Gastrocnemius medialis (tissue), 4 donors: ENCODE data around the gene NETO1. TPM values are rescaled to one million over a fixed set of nuclear protein-coding genes. Genes with fewer than 3 reads are reported as not detected.

Source experiments
- ATAC-seq, 2 donors: fragments of 150-250 bp; one replicate each; pipeline ENCODE4 v1.9.1; 2016
- DNase-seq, 2 donors: peaks; one replicate each; pipeline ENCODE4 v3.0.0-alpha.2; 2019
- H3K27ac ChIP-seq, 4 donors: fragments of 200-600 bp; sonication (generic); 1 replicate in 1 of 4; 2 replicates in 3 of 4; pipeline ENCODE4 v1.5.1; 2016 to 2018; ENCODE audit warnings: mild to moderate bottlenecking in 2 of 4, moderate library complexity in 1 of 4
- H3K27me3 ChIP-seq, 3 donors: fragments of 200-600 bp; sonication (generic) in 2 of 3; 1 replicate in 1 of 3; 2 replicates in 2 of 3; pipeline versions ENCODE4 v1.5.1 to v1.6.0; 2016 to 2019; ENCODE audit warnings: mild to moderate bottlenecking in 1 of 3, moderate library complexity in 1 of 3
- H3K36me3 ChIP-seq, 2 donors: fragments of 200-600 bp; sonication (generic) in 1 of 2; one replicate each; pipeline ENCODE4 v1.5.1; 2017 to 2018
- H3K4me1 ChIP-seq, 2 donors: fragments of 200-600 bp; sonication (generic) in 1 of 2; one replicate each; pipeline ENCODE4 v1.5.1; 2016 to 2017; ENCODE audit warnings: mild to moderate bottlenecking in 2 of 2
- H3K4me3 ChIP-seq, 4 donors: fragments of 200-600 bp; sonication (generic) in 3 of 4; 1 replicate in 1 of 4; 2 replicates in 3 of 4; pipeline ENCODE4 v1.5.1; 2016 to 2019; ENCODE audit warnings: mild to moderate bottlenecking in 2 of 4
- H3K9me3 ChIP-seq, 3 donors: fragments of 200-600 bp; sonication (generic) in 2 of 3; 1 replicate in 1 of 3; 2 replicates in 2 of 3; pipeline ENCODE4 v1.5.1; 2016 to 2019
- CTCF ChIP-seq, 5 experiments: fragments of 450-650 bp in 3 of 5; fragments of 200-600 bp in 2 of 5; sonication (generic) in 2 of 5; IDR thresholded peaks in 4 of 5; conservative IDR thresholded peaks in 1 of 5; 1 replicate in 4 of 5; 2 replicates in 1 of 5; pipeline ENCODE4 v1.5.1; 2016 to 2019; ENCODE audit warnings: antibody characterized with exemption in 5 of 5, mild to moderate bottlenecking in 3 of 5, moderate library complexity in 3 of 5
- POLR2A ChIP-seq, 2 donors: fragments of 450-650 bp; IDR thresholded peaks; one replicate each; pipeline ENCODE4 v1.6.1; 2017; ENCODE audit warnings: antibody characterized with exemption in 2 of 2, mild to moderate bottlenecking in 2 of 2, moderate library complexity in 2 of 2
- in situ Hi-C, 4 donors: fragments of 200-750 bp; cut with MboI; loops; one replicate each; pipeline versions ENCODE4 v1.15.0 to v1.8.0; 2017; ENCODE audit warnings: low sequenced_read_pairs in 4 of 4
- intact Hi-C: fragments of 100-400 bp; cut with DNase I; formaldehyde crosslinking; loops from one replicate; pipeline ENCODE4 v1.15.1; 2023; ENCODE audit warnings: low total_unique reads
- total RNA-seq, 4 donors: library from RNA; depleted of rRNA; stranded (reverse); fragments of >200 nt; gene quantifications; one replicate each; pipeline versions ENCODE4 v1.1.0 to v1.2.3, GENCODE V29; 2016

Gene NETO1
- total RNA-seq, 4 donors from 2014 or later = not detected

DNA sequence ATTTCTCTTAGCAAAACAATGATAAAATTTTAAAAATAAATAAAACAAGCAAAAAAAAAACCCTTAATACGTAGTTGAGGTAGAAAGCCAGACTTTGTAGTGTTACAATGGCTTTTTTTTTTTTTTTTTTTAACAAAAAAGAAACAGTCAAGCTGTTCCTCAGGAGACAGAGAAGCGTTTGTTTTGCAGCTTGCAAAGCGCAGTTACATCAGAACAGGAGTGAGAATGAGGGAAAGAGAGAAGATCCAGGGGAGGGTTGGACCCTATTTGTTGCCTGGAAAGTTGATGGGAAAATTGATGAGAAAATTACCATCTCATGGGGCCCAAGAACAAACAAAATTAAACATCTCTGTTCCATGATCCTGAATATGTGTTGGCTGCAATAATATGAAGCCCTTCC is 146.5 kb downstream of the NETO1 start:
- H3K36me3 ChIP-seq = no peaks in the 10 kb centered on the region
- in situ Hi-C loops = no loop called here
- ATAC-seq = no peak
- no peaks in the 10 kb centered on the region for H3K9me3 ChIP-seq
- DNase-seq = no peak
- intact Hi-C loops = no loop called here
- H3K4me3 ChIP-seq = no peak overlapping the region
- H3K27ac ChIP-seq = no peak overlapping the region
- H3K4me1 ChIP-seq = no peaks in the 10 kb centered on the region
- TF ChIP-seq CTCF (IDR thresholded peaks at IDR 0.05 in 4 of 5, conservative IDR thresholded peaks at IDR 0.05 in 1 of 5) (no peak), POLR2A (IDR thresholded peaks at IDR 0.05) (no peak)
- no peaks in the 10 kb centered on the region for H3K27me3 ChIP-seq

GRCh38 chr18:72720116-72720515 is 147.7 kb downstream of the NETO1 start:
- ATAC-seq = no peak
- no peaks in the 10 kb centered on the region for H3K36me3 ChIP-seq
- H3K27me3 ChIP-seq = no peaks in the 10 kb centered on the region
- no peaks in the 10 kb centered on the region for H3K9me3 ChIP-seq
- no peak overlapping the region for H3K27ac ChIP-seq
- in situ Hi-C loops (no loop called here), intact Hi-C loops (no loop called here)
- H3K4me1 ChIP-seq = no peaks in the 10 kb centered on the region
- TF ChIP-seq POLR2A (IDR thresholded peaks at IDR 0.05) = no peak
- no peak for TF ChIP-seq CTCF (IDR thresholded peaks at IDR 0.05 in 4 of 5, conservative IDR thresholded peaks at IDR 0.05 in 1 of 5)
- DNase-seq = no peak
- no peak overlapping the region for H3K4me3 ChIP-seq

DNA sequence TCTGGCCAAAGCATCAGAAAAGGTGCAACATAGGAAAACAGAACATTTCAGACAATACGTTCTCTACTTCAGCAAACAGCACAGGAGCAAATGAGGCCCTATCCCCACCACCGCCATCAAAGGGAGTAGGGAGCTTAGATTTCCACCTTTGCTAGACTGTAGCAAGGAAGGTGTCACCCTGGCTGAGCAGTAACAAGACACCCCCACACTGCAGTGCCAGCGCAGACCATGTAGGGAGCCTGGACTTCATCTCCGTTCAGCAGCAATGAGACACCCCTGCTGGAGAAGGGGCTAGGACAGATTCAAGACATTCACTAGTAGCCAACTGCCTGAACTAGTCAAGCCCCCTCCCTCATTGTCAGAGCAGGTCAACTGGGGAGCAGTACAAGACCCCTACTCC is 163.6 kb downstream of the NETO1 start:
- H3K4me3 ChIP-seq = no peak overlapping the region
- TF ChIP-seq CTCF (IDR thresholded peaks at IDR 0.05 in 4 of 5, conservative IDR thresholded peaks at IDR 0.05 in 1 of 5) = no peak
- TF ChIP-seq POLR2A (IDR thresholded peaks at IDR 0.05) = no peak
- H3K4me1 ChIP-seq = no peaks in the 10 kb centered on the region
- intact Hi-C loops (no loop called here), in situ Hi-C loops (no loop called here)
- no peaks in the 10 kb centered on the region for H3K36me3 ChIP-seq
- H3K27me3 ChIP-seq = no peaks in the 10 kb centered on the region
- ATAC-seq (no peak), DNase-seq (no peak)
- H3K27ac ChIP-seq = no peak overlapping the region
- no peaks in the 10 kb centered on the region for H3K9me3 ChIP-seq

DNA sequence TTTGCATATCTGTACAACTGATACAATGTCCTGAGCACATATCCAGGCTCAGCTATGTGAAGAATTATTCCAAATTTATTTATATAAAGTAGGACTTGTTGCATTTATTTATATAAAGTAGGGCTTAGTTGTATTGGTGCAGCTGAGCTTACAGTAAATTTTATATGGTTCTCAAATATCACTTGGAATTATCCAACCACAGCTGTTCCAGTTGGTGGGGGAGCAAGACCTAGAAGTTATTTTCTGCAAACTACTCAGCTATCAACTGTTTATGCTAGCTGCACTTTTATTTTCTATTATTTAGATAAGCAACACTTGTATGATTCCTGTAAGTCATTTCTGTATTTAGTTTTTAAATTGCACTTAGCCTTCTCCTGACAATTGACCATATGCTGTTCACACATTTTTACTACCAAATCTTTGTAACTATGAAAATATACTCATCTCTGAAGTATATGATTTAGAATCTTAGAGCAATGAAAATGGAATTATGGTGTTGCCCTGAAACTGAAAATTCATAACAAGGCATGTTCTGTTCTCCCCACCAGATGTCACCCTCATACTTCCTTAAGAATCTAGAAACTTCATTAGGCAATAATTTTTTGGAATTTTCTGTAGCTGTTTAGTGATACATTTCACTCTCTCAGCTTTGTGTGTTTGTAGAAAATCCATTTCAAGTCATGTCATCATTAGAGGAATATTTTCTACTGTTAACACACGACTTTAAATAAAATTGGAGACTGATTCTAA is 166.7 kb downstream of the NETO1 start:
- intact Hi-C loops (no loop called here), in situ Hi-C loops (no loop called here)
- TF ChIP-seq POLR2A (IDR thresholded peaks at IDR 0.05) (no peak), CTCF (IDR thresholded peaks at IDR 0.05 in 4 of 5, conservative IDR thresholded peaks at IDR 0.05 in 1 of 5) (no peak)
- H3K27me3 ChIP-seq = no peaks in the 10 kb centered on the region
- H3K36me3 ChIP-seq = no peaks in the 10 kb centered on the region
- no peak overlapping the region for H3K4me3 ChIP-seq
- no peak overlapping the region for H3K27ac ChIP-seq
- H3K4me1 ChIP-seq = no peaks in the 10 kb centered on the region
- DNase-seq (no peak), ATAC-seq (no peak)
- H3K9me3 ChIP-seq = no peaks in the 10 kb centered on the region

GRCh38 chr18:72697706-72698105 is 170.1 kb downstream of the NETO1 start:
- DNase-seq = no peak
- H3K27me3 ChIP-seq = no peaks in the 10 kb centered on the region
- intact Hi-C loops = no loop called here
- H3K9me3 ChIP-seq = no peaks in the 10 kb centered on the region
- H3K4me1 ChIP-seq = no peaks in the 10 kb centered on the region
- no peak for ATAC-seq
- in situ Hi-C loops = no loop called here
- H3K27ac ChIP-seq = no peak overlapping the region
- no peaks in the 10 kb centered on the region for H3K36me3 ChIP-seq
- TF ChIP-seq POLR2A (IDR thresholded peaks at IDR 0.05) (no peak), CTCF (IDR thresholded peaks at IDR 0.05 in 4 of 5, conservative IDR thresholded peaks at IDR 0.05 in 1 of 5) (no peak)
- no peak overlapping the region for H3K4me3 ChIP-seq
